GM12878 (cell line): ENCODE results near the gene GJA1. TPM values are rescaled to one million over a fixed set of nuclear protein-coding genes. Genes with fewer than 3 reads are reported as not detected.

Experiments used
- EZH2 ChIP-seq: IDR thresholded peaks from 2 replicates; pipeline ENCODE4 v1.6.1; 2012; ENCODE audit warnings: low read depth, mild to moderate bottlenecking, control low read depth, inconsistent platforms, low read length, borderline replicate concordance; ENCODE audit not compliant: control insufficient read depth
- HCFC1 ChIP-seq: fragments of 150-350 bp; IDR thresholded peaks from 2 replicates; pipeline ENCODE4 v1.6.1; 2014; ENCODE audit warnings: low read length
- HDAC6 ChIP-seq: fragments of 200-600 bp; sonication (generic); IDR thresholded peaks from one replicate; pipeline ENCODE4 v1.8.0; 2017; ENCODE audit warnings: antibody characterized with exemption; ENCODE audit not compliant: unreplicated experiment
- MXI1 ChIP-seq: fragments of 150-350 bp; IDR thresholded peaks from 2 replicates; pipeline ENCODE4 v1.6.1; 2011; ENCODE audit warnings: low read depth, mild to moderate bottlenecking, inconsistent platforms, low read length, improper control_type of control experiment
- RB1 ChIP-seq: fragments of 450-650 bp; formaldehyde crosslinking; IDR thresholded peaks from 2 replicates; pipeline ENCODE4 v1.6.1; 2017; ENCODE audit warnings: mild to moderate bottlenecking, borderline replicate concordance
- RFX5 ChIP-seq: IDR thresholded peaks from 2 replicates; pipeline ENCODE4 v1.6.1; 2011; ENCODE audit warnings: low read depth, low read length, improper control_type of control experiment
- SMAD1 ChIP-seq: fragments of 450-650 bp; IDR thresholded peaks from 2 replicates; pipeline ENCODE4 v1.6.1; 2018; ENCODE audit warnings: mild to moderate bottlenecking, low read depth; ENCODE audit not compliant: partially characterized antibody
- STAT1 ChIP-seq: fragments of 450-650 bp; conservative IDR thresholded peaks from 2 replicates; pipeline ENCODE4 v1.6.1; 2014; ENCODE audit warnings: antibody characterized with exemption, mild to moderate bottlenecking
- ZNF217 ChIP-seq: fragments of 450-650 bp; IDR thresholded peaks from 2 replicates; pipeline ENCODE4 v1.6.1; 2017; ENCODE audit warnings: antibody characterized with exemption, mild to moderate bottlenecking
- ZNF622 ChIP-seq: fragments of 450-650 bp; IDR thresholded peaks from 2 replicates; pipeline ENCODE4 v1.6.1; 2017; ENCODE audit warnings: mild to moderate bottlenecking, inconsistent platforms
- polyA plus RNA-seq, 11 experiments: library from polyadenylated mRNA; depleted of rRNA in 4 of 11; unstranded in 6 of 11; stranded (reverse) in 5 of 11; fragments of >200 nt; fragmentation: Nextera tagmentation in 4 of 11; fragmentation: Illumina TruSeq in 1 of 11; extraction: Ambion mirVana in 4 of 11; extraction: Trizol in 1 of 11; gene quantifications; 1 replicate in 1 of 11; 2 replicates in 10 of 11; pipeline versions ENCODE4 v1.2.1 to v1.2.3, GENCODE V29; 2011 to 2016; ENCODE audit warnings: inconsistent platforms in 2 of 11, missing spikeins in 2 of 11, low read depth in 1 of 11
- total RNA-seq, 4 experiments: library from RNA; depleted of rRNA in 3 of 4; stranded (reverse); fragments of >200 nt in 3 of 4; fragmentation: Illumina TruSeq in 1 of 4; extraction: Trizol in 1 of 4; gene quantifications; 2 replicates each; pipeline versions ENCODE4 v1.2.1 to v1.2.3, GENCODE V29; 2013 to 2021
- TF ChIP-seq, protein P1 (sequence below): fragments of 450-650 bp; IDR thresholded peaks from 2 replicates; pipeline ENCODE4 v1.6.1; 2014; ENCODE audit warnings: mild to moderate bottlenecking
- TF ChIP-seq, protein P2 (sequence below): fragments of 150-350 bp; IDR thresholded peaks from 2 replicates; pipeline ENCODE4 v1.6.1; 2014; ENCODE audit warnings: mild to moderate bottlenecking, low read depth, low read length
- TF ChIP-seq, protein P3 (sequence below), 3 experiments: IDR thresholded peaks in 2 of 3; conservative IDR thresholded peaks in 1 of 3; 2 replicates each; pipeline ENCODE4 v1.5.1; 2011; ENCODE audit warnings: low read depth in 3 of 3, low read length in 3 of 3, mild to moderate bottlenecking in 3 of 3, control low read depth in 2 of 3, moderate library complexity in 2 of 3, inconsistent platforms in 1 of 3, mixed read lengths in 1 of 3; ENCODE audit not compliant: control insufficient read depth in 2 of 3, insufficient read depth in 1 of 3; ENCODE audit errors: extremely low read depth in 1 of 3

Gene GJA1
- total and polyA plus RNA-seq, 10 of the 15 experiments (the other 5 are each of a cell fraction or from before 2014, with no cell fraction given), result 0.11 to 0.69 (median 0.11) TPM; not detected in 7

DNA sequence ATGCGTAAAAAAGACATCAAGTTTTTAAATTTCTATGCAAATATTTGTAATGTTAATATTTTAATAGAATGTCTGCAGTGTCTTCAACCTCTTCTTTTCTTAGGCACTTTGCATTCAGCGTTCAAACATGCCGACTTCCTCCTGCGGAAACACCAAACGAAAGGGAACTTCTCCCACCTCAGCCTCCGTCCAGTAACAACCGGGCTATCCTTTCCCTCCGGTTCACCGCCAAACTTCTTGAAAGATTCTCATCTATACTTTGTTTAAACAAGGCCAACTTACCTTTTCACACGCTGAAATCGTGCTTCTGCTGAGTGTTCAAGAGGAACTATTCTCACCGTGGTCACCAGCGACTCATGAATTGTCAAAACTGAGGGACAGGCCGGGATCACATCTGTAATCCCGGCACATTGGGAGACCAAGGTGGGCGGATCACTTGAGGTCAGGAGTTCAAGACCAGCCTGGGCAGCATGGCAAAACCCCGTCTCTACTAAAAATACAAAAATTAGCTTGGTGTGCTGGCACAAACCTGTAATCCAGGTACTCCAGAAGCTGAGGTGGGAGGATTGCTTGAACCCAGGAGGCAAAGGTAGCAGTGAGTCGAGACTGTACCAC is 44.8 kb downstream of the GJA1 start (continued):
- no peak for TF ChIP-seq RB1
- TF ChIP-seq STAT1, result no peak
- no peak for TF ChIP-seq ZNF622
- no peak for TF ChIP-seq MXI1
- TF ChIP-seq, protein P1, sequence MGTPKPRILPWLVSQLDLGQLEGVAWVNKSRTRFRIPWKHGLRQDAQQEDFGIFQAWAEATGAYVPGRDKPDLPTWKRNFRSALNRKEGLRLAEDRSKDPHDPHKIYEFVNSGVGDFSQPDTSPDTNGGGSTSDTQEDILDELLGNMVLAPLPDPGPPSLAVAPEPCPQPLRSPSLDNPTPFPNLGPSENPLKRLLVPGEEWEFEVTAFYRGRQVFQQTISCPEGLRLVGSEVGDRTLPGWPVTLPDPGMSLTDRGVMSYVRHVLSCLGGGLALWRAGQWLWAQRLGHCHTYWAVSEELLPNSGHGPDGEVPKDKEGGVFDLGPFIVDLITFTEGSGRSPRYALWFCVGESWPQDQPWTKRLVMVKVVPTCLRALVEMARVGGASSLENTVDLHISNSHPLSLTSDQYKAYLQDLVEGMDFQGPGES, result no peak
- TF ChIP-seq HCFC1, result no peak
- TF ChIP-seq, protein P2, sequence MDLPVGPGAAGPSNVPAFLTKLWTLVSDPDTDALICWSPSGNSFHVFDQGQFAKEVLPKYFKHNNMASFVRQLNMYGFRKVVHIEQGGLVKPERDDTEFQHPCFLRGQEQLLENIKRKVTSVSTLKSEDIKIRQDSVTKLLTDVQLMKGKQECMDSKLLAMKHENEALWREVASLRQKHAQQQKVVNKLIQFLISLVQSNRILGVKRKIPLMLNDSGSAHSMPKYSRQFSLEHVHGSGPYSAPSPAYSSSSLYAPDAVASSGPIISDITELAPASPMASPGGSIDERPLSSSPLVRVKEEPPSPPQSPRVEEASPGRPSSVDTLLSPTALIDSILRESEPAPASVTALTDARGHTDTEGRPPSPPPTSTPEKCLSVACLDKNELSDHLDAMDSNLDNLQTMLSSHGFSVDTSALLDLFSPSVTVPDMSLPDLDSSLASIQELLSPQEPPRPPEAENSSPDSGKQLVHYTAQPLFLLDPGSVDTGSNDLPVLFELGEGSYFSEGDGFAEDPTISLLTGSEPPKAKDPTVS, result no peak
- TF ChIP-seq ZNF217, result no peak
- no peak for TF ChIP-seq HDAC6
- TF ChIP-seq SMAD1, result no peak
- TF ChIP-seq RFX5, result no peak
- TF ChIP-seq EZH2, result no peak
- TF ChIP-seq, protein P3, sequence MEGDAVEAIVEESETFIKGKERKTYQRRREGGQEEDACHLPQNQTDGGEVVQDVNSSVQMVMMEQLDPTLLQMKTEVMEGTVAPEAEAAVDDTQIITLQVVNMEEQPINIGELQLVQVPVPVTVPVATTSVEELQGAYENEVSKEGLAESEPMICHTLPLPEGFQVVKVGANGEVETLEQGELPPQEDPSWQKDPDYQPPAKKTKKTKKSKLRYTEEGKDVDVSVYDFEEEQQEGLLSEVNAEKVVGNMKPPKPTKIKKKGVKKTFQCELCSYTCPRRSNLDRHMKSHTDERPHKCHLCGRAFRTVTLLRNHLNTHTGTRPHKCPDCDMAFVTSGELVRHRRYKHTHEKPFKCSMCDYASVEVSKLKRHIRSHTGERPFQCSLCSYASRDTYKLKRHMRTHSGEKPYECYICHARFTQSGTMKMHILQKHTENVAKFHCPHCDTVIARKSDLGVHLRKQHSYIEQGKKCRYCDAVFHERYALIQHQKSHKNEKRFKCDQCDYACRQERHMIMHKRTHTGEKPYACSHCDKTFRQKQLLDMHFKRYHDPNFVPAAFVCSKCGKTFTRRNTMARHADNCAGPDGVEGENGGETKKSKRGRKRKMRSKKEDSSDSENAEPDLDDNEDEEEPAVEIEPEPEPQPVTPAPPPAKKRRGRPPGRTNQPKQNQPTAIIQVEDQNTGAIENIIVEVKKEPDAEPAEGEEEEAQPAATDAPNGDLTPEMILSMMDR (IDR thresholded peaks at IDR 0.05 in 2 of 3, conservative IDR thresholded peaks at IDR 0.05 in 1 of 3; ENCODE audit: control insufficient read depth in 2 of 3, extremely low read depth in 1 of 3, insufficient read depth in 1 of 3, low read depth in 3 of 3, low read length in 3 of 3), result no peak
